IgD-negative memory B cell (primary cell): ENCODE measurements around the gene PLEKHG5. TPM values are rescaled to one million over a fixed set of nuclear protein-coding genes. Genes with fewer than 3 reads are reported as not detected.
A peak's percentile ranks its signal among the peaks of the same experiment; 100 is the strongest.
"Not testable (repeated sequence)": the region's sequence is repeated elsewhere in the genome, so short reads cannot be mapped to it uniquely, and the experiment has no call there.

Source experiments
- H3K27ac Mint-ChIP-seq, 3 donors: one replicate each; pipeline ENCODE4 v1.8.0; 2020 to 2022; ENCODE audit warnings: mild to moderate bottlenecking in 3 of 3, mixed read lengths in 3 of 3, moderate library complexity in 1 of 3
- H3K27me3 Mint-ChIP-seq: one replicate; pipeline ENCODE4 v1.8.0; 2021; ENCODE audit warnings: mixed read lengths
- H3K36me3 Mint-ChIP-seq: one replicate; pipeline ENCODE4 v1.8.0; 2020; ENCODE audit warnings: mild to moderate bottlenecking, mixed read lengths
- H3K4me1 Mint-ChIP-seq, 3 donors: one replicate each; pipeline ENCODE4 v1.8.0; 2020 to 2022; ENCODE audit warnings: mixed read lengths in 3 of 3, mild to moderate bottlenecking in 1 of 3
- H3K4me3 Mint-ChIP-seq, 4 donors: one replicate each; pipeline ENCODE4 v1.8.0; 2020 to 2022; ENCODE audit warnings: mild to moderate bottlenecking in 4 of 4, mixed read lengths in 4 of 4, moderate library complexity in 3 of 4
- H3K9me3 Mint-ChIP-seq, 3 donors: one replicate each; pipeline ENCODE4 v1.8.0; 2020 to 2021; ENCODE audit warnings: mixed read lengths in 3 of 3, mild to moderate bottlenecking in 1 of 3
- polyA plus RNA-seq: library from polyadenylated mRNA; unstranded; fragments of 300-500 nt; fragmentation: Illumina TruSeq; gene quantifications from one replicate; pipeline ENCODE4 v1.2.3, GENCODE V29; 2021

Gene PLEKHG5
- polyA plus RNA-seq, 1 donor from 2014 or later: not detected

DNA sequence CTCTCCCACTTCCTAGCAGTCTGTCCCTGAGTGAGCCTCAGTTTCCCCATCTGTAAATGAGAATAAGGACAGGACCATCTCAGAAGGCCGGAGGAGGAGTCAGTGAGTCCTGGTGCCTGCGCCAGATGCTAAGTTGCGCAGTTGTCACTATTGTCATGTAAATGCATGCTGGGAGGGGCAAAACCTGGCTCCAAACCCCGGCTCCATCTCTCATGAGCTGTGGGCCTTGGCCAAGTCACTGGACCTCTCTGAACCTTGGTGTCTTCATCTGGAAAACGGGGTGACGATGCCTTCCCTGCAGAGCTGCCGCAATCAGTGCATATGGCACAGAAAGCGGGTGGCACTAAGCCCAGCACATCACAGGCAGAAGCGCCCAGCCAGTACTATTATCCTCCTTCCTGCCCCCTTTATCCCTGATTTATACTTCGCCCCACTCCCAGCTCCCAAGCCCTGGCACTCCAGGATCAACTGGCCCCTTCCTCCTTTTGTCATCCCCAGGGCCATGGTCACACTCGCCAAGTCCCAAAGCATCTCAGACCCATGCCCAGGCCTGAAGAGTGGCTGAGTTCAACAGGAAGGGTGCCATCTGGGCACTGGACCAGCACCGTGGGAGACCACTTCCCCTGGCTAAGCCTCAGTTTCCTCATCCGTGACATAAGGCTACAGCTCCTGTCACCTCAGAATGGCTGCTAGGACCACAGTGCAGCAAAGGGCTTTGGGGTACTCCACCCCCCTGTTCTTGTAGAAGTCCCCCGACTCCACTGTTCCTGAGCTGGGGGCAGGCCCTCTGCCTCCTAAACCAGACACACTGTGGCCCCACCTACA lies 4.3 kb upstream of the PLEKHG5 start:
- Mint-ChIP-seq H3K27me3 (peaks cover 13% of the 10 kb centered on the region), H3K27ac (no peak overlapping the region), H3K4me1 (peaks cover 0 to 8% (median 7%) of the 10 kb centered on the region in 3 donors), H3K36me3 (no peaks in the 10 kb centered on the region), H3K9me3 (no peaks in the 10 kb centered on the region), H3K4me3 (peak overlapping the region in 2 of 4 donors; percentile 6 to 50)

DNA sequence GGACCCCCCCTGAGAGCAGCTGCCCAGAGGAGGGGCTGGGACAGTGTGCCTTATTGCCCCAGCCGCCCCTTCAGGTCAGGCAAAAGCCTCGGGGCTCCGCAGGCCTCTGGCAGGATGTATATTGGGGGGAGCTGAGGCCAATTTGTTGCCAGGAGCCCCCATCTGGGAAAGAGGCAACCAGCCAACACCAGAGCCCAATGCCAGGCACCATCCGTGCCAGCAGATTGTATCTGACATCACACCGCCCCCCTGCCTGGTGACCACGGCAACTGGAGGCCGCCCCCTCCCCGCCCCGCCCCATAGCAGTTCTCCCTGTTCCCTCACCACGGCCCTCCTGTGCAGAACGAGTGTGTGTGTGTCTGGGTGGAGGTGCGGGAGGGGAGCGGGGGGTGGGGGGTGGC lies 3.6 kb upstream of the PLEKHG5 start:
- no peaks in the 10 kb centered on the region for H3K9me3 Mint-ChIP-seq
- H3K4me3 Mint-ChIP-seq: no peak overlapping the region
- peaks cover 0 to 8% (median 7%) of the 10 kb centered on the region in 3 donors for H3K4me1 Mint-ChIP-seq
- peaks cover 12% of the 10 kb centered on the region for H3K27me3 Mint-ChIP-seq
- no peaks in the 10 kb centered on the region for H3K36me3 Mint-ChIP-seq
- H3K27ac Mint-ChIP-seq: no peak overlapping the region

DNA sequence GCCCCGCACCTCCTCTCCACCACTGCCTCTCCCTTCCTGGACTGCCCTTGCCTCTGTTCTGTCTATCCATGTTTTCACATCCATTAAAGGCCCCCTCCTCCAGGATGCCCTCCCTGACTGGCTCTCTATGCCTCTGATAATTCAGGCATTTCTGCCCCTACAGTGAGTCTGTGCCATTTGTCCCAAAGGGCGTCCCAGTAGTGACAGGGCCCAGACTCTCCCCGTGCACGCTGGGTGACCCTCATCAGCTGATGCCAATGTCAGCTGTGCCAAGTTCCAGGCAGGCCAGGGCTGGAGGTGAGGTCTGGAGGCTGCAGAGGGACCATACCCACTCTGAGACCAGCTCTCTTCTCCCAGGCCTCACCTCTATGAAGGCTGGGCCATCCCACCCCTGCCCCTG lies 3.2 kb upstream of the PLEKHG5 start:
- Mint-ChIP-seq H3K4me3 (peak overlapping the region in 1 of 4 donors; percentile 1), H3K4me1 (peaks cover 0 to 8% (median 7%) of the 10 kb centered on the region in 3 donors), H3K27ac (no peak overlapping the region)

DNA sequence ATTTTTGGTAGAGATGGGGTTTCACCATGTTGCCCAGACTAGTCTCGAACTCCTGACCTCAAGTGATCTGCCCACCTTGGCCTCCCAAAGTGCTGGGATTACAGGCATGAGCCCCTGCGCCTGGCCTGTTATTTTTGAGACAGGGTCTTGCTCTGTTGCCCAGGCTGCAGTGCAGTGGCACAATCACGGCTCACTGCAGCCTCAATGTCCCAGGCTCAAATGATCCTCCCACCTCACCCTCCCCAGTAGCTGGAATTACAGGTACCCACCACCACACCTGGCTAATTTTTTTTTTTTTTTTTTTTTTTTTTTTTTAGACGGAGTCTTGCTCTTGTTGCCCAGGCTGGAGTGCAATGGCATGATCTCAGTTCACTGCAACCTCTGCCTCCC lies 2.4 kb upstream of the PLEKHG5 start:
- not testable (repeated sequence) for H3K27ac Mint-ChIP-seq, H3K4me3 Mint-ChIP-seq, H3K36me3 Mint-ChIP-seq, H3K27me3 Mint-ChIP-seq, H3K9me3 Mint-ChIP-seq, H3K4me1 Mint-ChIP-seq

More for the DNA sequence above, 3.2 kb upstream of the PLEKHG5 start:
- Mint-ChIP-seq H3K36me3 (no peaks in the 10 kb centered on the region), H3K27me3 (peaks cover 10% of the 10 kb centered on the region), H3K9me3 (no peaks in the 10 kb centered on the region)

DNA sequence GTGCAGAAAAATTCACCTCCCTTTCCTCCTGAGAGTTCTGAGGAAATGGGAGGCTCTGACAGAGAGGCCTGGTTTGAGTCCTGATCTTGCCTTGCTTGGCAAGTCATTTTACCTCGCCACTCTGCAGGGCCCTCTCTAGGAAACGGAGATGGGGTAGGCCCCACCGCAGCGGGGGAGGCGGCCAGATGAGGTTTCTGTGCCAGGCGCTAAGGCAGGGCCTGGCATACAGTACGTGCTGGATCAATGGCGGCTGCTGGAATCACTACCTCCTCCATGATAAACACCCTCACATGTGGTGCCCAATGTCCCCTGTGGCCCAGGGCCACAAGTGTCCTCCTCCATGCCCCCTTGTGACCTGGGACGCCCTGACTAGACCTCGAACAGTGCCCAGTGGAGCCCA lies 499 bp upstream of the PLEKHG5 start:
- Mint-ChIP-seq H3K36me3 (no peaks in the 10 kb centered on the region), H3K27me3 (peaks cover 8% of the 10 kb centered on the region), H3K9me3 (no peaks in the 10 kb centered on the region), H3K4me1 (peaks cover 3 to 6% (median 5%) of the 10 kb centered on the region in 3 donors), H3K4me3 (peak overlapping the region in 2 of 4 donors; percentile 64 to 86), H3K27ac (no peak overlapping the region)

DNA sequence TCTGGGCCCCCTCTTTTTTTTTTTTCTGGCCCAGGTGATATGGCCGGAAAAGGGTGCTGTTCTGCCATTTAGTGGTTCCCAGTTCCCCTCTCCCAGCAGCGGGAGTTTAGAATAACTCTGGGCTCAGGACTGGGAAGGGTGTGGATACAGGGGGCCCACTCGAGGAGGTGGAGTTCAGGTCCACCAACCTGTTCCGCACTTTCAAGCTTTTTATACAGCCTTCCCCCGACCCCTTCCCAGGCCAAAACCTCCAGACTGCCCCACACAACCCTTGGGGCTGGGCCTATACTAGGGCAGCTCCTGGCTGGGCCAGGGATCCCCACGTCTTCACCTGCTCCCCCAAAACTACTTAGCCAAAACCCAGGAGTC lies 402 bp downstream of the PLEKHG5 start:
- Mint-ChIP-seq H3K4me1 (peaks cover 5 to 10% (median 9%) of the 10 kb centered on the region in 3 donors), H3K9me3 (no peaks in the 10 kb centered on the region), H3K27me3 (peaks cover 10% of the 10 kb centered on the region), H3K36me3 (no peaks in the 10 kb centered on the region), H3K27ac (peak overlapping the region in 1 of 3 donors; percentile 89), H3K4me3 (peak overlapping the region; percentile 64 to 93 (median 82))

DNA sequence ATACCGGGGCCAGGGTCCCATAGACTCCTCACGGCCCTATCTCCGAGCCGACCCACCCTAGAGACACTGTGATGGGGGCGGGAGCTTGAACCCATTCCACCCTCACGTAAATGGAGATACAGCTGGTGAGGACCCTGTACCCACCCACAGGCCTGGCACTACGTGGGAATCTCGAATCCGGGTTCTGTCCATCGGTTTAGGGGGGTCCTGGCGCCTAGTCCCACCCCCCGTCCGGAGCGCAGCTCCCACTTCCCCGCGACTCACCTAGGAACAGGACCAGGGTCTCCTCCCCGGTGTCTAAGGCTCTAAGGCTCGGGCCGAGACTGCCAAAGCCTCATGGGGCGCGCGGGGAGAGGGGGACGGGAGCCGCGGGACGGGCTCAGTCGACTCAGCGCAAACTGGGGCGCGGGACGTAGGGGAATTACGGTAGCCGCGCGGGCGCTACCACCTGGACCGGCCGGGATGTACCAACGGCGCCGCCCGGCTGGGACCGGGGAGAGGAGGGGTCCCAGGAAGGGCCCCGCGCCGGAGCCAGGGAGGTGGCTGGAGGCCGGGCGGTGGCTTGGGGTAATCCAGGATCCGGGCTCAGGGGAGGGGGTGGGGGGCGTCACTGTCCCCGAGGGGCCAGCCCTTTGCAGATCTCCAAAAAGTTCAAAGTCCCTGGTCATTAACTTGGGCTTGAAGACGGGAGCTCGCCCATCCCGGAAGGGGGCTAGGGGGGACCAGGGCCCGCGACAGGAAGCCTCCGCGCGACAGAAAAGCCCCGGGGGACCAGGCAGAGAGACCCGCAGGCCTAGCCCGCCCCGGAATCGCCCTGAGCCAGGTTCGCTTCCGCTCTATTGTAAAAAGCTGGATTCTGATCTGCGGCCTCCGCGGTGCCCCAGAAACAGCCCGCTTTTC lies 1.0 kb downstream of the PLEKHG5 start:
- peaks cover 8% of the 10 kb centered on the region for H3K27me3 Mint-ChIP-seq
- peaks cover 3 to 10% (median 9%) of the 10 kb centered on the region in 3 donors for H3K4me1 Mint-ChIP-seq
- H3K9me3 Mint-ChIP-seq: no peaks in the 10 kb centered on the region
- peak overlapping the region; percentile 64 to 93 (median 83) for H3K4me3 Mint-ChIP-seq
- H3K36me3 Mint-ChIP-seq: no peaks in the 10 kb centered on the region
- H3K27ac Mint-ChIP-seq: no peak overlapping the region

DNA sequence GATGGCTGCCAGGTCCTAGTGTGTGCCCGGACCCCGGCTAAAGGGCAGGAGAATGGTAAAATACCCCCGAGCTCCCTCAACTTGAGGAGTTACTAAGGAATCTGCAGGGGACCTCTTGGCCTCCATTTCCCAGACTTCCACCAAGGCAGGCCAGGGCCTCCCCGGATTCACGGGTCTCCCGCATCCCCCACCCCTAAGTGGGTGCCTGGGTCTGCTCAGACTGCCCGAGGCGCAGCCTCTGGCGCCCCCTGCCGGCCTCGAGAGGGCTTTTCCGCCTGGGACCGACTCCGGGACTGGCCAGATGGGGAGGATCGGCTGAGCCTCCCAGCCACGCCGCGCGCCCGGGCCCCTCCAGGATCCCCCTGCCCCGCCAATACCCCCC lies 1.7 kb downstream of the PLEKHG5 start:
- H3K9me3 Mint-ChIP-seq: no peaks in the 10 kb centered on the region
- H3K27ac Mint-ChIP-seq: no peak overlapping the region
- peak overlapping the region; percentile 64 to 88 (median 82) for H3K4me3 Mint-ChIP-seq
- peaks cover 8% of the 10 kb centered on the region for H3K27me3 Mint-ChIP-seq
- no peaks in the 10 kb centered on the region for H3K36me3 Mint-ChIP-seq
- H3K4me1 Mint-ChIP-seq: peaks cover 3 to 10% (median 9%) of the 10 kb centered on the region in 3 donors

DNA sequence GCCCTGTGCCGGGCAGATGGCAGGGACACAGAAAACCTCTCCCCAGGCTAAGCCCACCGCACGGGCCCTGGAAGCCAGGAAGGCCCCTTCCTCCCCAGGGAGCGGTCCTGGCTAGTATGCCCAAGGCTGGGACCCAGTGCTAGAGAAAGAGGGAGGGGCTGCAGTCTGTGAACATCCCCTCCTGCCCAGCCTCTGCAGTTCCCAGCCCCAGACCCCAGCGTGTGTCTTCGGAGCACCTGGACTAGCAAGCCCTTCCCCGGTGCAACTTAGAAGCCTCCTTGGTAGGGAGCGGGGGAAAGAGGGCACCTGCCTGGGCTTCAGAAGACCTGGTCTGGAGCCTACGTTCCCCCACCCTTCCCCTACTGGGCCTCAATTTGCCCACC lies 2.1 kb downstream of the PLEKHG5 start:
- no peak overlapping the region for H3K27ac Mint-ChIP-seq
- no peaks in the 10 kb centered on the region for H3K36me3 Mint-ChIP-seq
- no peaks in the 10 kb centered on the region for H3K9me3 Mint-ChIP-seq
- H3K4me1 Mint-ChIP-seq: peaks cover 3 to 10% (median 9%) of the 10 kb centered on the region in 3 donors
- peak overlapping the region in 1 of 4 donors; percentile 55 for H3K4me3 Mint-ChIP-seq
- peaks cover 12% of the 10 kb centered on the region for H3K27me3 Mint-ChIP-seq

DNA sequence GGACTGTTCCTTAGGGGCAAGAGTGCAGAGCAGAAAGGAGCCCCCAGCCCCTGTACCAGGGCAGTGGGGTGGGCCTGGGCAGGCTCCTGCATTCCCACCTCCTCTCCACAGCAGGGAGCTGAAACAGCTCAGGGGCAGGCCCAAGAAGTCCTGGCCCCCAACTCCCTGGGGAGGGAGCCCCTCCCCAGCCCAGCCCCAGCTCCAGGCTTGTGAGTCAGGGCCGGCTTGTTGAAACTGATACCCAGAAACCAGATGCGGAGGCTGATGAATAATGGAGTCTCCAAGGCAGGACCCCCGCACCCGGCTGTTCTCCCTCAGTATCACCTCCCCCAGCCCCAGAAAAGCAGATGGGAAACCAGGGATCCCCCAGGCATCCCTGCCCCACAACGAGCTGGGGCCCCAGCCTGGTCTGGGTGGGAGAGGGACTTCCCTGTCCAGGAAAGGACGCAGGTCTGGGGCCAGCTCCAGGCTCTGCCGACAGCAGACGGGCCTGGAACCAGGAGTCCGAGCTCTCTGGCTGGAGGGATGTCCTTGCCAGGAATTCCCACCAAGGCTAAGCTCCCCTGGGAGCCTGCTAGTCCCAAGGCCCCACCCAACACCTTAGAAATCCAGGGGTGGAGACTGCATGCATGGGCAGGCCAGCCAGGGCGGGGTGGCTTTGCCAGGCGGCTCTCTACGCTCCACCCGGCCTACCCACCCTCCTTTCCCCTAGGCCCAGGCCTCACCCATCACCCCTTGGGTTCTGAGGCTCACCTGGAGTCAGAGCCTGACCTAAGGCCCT lies 2.7 kb downstream of the PLEKHG5 start:
- H3K36me3 Mint-ChIP-seq: no peaks in the 10 kb centered on the region
- H3K4me1 Mint-ChIP-seq: peaks cover 3 to 10% (median 9%) of the 10 kb centered on the region in 3 donors
- no peak overlapping the region for H3K4me3 Mint-ChIP-seq
- peaks cover 16% of the 10 kb centered on the region for H3K27me3 Mint-ChIP-seq
- H3K27ac Mint-ChIP-seq: no peak overlapping the region
- H3K9me3 Mint-ChIP-seq: no peaks in the 10 kb centered on the region

DNA sequence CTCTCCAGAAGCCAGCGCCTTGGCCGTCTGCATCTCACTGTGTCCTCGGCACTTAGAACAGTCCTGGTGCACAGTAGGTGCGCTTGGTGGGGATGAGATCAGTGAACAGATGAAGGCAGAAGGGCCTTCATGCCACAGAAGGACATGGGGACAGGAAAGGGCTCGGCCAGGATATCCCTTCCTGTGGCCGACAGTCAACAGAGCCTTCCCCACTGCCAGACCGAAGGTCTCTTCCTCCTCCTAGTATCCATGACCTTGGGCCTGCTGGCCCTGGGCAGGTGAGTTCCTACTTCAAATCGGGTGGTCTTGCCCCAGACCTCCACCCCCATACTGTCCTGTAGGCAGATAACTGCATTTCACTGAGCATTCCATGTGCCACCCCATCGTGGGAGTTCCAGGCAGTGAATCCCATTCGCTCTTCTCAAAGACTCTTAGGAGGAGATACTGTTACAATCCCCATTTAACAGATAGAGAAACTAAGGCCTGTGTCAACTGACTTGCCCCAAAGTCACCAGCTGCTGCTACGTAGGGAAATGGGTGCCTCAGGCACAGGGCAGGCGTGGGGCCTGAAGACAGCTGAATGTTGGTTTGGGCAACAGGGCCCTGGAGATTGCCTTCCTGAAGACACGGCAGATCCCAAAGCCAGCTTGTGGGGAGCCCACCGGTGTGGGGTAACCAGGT lies 3.5 kb downstream of the PLEKHG5 start:
- Mint-ChIP-seq H3K27me3 (peaks cover 16% of the 10 kb centered on the region), H3K4me1 (peaks cover 3 to 10% (median 9%) of the 10 kb centered on the region in 3 donors), H3K36me3 (no peaks in the 10 kb centered on the region), H3K9me3 (no peaks in the 10 kb centered on the region), H3K4me3 (peak overlapping the region in 1 of 4 donors; percentile 30), H3K27ac (no peak overlapping the region)

DNA sequence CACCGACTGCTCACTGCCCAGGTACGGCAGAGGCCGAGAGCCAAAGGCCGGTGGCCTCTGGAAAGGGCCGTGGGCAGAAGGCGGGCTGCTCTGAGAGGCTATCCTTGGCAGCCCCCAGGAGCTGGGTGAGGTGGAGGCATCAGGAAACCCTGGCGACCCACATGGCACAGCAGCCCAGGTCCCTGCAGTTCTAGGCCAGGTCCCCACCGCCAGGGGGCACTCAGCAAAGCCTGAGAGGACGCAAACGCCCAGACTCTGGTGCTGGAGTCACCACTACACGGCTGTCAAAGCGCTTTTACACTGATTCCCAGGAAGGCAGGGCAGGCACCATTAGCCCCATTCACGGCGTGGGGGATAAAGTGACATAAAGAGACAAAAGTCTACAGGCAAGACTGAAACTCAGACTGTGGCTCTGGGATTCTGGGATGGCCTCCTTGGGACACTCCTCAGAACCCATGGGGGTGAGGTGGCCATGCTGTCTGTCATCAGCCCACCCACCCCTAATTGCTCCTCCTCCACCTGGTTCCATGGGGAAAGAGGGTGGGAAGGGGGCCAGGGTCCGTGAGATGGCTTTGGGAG lies 4.9 kb downstream of the PLEKHG5 start:
- H3K27ac Mint-ChIP-seq: no peak overlapping the region
- peaks cover 0 to 2% (median 0%) of the 10 kb centered on the region in 3 donors for H3K9me3 Mint-ChIP-seq
- H3K36me3 Mint-ChIP-seq: no peaks in the 10 kb centered on the region
- H3K4me1 Mint-ChIP-seq: peaks cover 3 to 9% (median 8%) of the 10 kb centered on the region in 3 donors
- H3K27me3 Mint-ChIP-seq: peaks cover 22% of the 10 kb centered on the region
- peak overlapping the region in 3 of 4 donors; percentile 52 to 75 (median 63) for H3K4me3 Mint-ChIP-seq

DNA sequence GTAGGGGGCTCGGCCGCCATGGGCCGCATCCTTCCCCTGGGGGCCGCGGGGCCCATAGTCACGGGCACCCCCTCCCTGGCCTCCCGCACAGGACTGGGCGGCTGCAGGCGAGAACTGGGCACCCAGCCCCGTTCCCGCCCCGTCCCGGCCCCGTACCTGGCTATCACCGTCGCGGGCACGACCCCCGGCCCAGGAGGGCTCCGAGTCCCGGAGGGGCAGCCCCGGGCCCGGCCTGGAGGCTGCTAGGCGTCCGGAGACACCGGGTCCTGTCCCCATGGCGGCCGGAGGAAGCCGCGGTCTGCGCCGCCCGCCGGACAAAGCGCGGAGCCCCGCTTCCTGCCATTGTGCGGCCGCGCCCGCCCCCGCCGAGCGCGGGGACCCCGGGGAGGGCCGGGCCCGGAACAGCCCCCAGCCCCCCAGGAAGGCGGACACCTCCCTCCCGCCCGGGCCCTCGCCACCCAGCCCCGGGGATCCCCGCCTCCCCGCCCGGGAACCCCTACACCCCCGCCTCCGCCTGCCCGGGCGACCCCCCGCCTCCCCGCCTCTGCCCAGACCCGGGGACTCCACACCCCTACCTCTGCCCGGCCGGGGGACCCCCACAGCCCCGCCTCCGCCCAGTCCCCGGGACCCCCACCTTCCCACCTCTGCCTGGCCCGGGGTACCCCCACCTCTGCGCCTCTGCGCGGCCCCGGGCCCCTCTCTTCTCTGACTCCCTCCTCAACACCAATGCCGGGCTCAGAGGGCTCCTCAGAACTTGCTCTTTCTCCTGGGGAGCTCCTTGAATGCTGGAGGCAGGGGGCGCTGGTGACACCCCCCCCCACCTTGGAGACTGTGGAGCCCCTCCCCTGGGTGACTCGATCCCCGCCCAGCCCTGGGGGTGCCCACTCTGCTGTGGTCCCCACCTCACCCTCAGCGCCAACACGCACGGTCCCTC lies 6.0 kb downstream of the PLEKHG5 start:
- peaks cover 25% of the 10 kb centered on the region for H3K27me3 Mint-ChIP-seq
- H3K4me1 Mint-ChIP-seq: peaks cover 0 to 9% (median 4%) of the 10 kb centered on the region in 3 donors
- H3K9me3 Mint-ChIP-seq: peaks cover 0 to 2% (median 0%) of the 10 kb centered on the region in 3 donors
- H3K36me3 Mint-ChIP-seq: no peaks in the 10 kb centered on the region
- no peak overlapping the region for H3K4me3 Mint-ChIP-seq
- H3K27ac Mint-ChIP-seq: no peak overlapping the region
